Activated CD8-positive, alpha-beta memory T cell treated with anti-CD3 and anti-CD28 coated beads, Interleukin-2, amount 50 U/mL, for 1 hour (primary cell): ENCODE data around the gene TGFB2.
"Not testable (repeated sequence)": the region's sequence is repeated elsewhere in the genome, so short reads cannot be mapped to it uniquely, and the experiment has no call there.

Source experiments
- DNase-seq: peaks from one replicate; pipeline ENCODE4 v3.0.0-alpha.2; 2020; ENCODE audit errors: extremely low read depth

TGFB2 gene

DNA sequence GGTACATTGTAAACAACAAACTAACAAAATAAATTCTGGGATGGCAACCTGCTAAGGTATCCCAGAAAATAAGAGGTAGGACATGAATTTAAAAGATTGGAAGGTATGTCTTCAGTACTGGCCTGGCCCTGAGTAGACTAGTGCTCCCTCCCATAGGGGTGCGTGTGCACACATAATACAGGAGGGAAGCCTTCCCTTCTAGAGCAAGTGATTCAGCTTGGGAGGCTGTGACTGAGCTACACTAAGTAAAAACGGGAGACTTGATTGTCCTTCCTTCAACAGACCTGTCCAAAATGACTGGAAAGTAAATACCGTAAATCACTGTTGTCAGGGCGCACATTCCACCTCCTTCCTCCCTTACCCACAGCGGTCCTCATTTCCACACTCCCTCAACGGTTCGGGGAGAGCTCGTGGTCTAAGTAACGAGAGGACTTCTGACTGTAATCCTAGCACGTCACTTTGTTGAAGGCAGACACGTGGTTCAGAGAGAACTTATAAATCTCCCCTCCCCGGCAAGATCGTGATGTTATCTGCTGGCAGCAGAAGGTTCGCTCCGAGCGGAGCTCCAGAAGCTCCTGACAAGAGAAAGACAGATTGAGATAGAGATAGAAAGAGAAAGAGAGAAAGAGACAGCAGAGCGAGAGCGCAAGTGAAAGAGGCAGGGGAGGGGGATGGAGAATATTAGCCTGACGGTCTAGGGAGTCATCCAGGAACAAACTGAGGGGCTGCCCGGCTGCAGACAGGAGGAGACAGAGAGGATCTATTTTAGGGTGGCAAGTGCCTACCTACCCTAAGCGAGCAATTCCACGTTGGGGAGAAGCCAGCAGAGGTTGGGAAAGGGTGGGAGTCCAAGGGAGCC lies at the start of gene TGFB2:
Gene TGFB2 (plus strand): TSS at position 523 of the 859 bp plus-strand sequence. CDS start 1,366 bp downstream, outside the sequence.
- DNase-seq: no peak

DNA sequence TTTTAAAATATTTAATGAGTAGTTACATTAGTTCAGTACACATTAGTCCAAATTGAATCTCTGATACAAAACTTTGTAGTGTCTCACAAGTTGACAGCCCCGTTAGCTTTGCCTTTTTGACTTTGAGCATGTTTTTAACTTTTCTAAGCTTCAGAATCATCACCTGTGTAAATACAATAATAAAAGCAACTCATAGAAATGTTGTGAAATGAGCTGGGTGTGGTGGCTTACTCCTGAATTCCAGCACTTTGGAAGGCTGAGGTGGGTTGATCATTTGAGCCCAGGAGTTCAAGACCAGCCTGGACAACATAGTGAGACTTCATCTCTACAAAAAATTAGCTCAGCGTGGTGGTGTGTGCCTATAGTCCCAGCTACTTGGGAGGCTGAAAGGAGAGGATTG lies 49.0 kb upstream of the TGFB2 start:
- DNase-seq: no peak

DNA sequence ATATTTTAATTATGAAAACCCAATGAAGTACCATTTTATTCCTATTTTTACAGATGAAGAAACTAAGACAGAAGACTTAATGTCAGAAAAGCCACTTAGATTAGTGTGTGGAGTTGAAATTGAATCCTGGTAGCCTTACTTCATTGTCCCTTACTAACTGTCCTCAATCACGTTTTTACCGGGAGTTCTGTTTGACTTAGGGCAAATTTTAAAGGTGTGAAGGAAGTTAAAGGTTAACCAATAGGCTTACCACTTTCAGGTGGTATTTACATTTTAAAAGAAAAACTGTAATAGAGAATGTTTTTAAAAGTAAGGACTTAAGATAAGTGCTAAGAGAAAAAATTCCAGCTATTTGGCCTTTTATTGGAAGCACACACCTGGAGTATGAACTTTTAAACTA lies 47.7 kb upstream of the TGFB2 start:
- DNase-seq: no peak

DNA sequence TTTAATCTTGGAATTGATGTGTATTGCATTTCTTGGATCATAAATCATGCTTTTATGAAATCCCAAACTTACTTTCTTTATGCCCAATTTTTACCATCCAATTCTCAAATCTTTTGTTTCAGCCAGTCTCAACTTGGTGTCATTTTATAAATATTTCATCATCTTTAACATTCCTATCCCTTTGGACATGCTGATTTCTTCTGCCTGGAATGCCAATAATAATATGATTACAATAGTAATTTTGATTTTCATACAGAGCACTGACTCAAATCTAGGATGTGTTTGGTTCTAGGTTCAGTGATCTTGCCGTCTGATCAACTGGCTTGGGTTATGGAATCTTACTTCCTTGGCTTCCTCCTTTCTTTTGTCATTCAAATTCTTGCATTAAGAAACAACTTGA lies 47.3 kb upstream of the TGFB2 start:
- no peak for DNase-seq

DNA sequence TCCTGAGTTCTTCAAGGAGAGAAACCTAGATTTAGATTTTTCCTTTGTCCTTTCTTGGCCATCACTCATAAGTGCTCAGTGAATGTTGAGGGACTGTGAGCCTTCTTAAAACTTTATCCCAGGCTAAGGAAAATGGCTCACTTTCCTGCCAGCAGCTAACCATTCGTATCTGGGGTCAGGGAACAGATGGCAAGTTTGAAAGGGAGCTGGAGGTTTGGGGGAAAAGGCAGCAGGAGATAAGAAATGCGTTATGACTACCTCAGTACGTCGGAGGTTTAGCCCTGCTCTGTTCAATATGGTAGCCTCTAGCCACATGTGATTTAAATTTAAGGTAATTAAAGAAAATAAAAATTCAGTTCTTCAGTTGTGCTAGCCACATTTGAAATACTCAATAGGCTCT lies 46.7 kb upstream of the TGFB2 start:
- no peak for DNase-seq

DNA sequence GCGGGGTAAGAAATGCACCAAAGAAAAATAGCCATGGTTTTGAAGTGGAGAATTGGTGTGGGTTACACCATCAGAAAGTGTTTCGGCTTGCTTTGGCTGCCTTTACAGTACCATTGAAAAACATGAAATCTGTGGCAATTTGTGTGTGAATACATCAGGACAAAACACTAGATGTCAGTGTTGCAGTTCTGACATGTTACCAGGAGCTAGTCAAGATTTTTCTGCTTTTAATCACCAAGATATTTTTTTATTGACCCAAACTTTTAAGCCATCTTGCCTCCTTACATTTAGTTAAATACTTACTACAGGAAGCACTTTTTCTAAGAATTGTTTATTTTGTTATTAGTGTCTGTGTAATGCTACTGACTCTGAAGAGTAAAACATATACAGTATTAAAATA lies 45.7 kb upstream of the TGFB2 start:
- DNase-seq: no peak

DNA sequence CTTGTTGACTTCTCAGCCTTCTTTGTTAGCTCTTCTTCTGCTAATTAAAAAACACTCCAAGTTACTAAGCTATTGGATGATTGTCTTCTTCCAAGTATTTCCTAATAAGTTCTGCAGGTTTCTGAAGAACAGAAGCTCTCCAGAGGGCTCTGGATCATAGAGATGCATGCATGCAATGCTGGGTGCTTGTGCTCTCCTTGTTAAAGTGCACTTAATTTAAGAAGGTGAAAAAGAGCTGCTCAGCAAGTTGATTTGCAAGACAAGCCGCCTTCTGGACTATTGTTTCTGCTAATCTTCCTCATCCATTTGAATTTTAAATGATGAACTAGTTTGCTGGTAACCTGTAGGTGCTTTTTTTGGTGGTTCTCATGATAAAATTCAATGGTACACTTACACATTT lies 43.9 kb upstream of the TGFB2 start:
- DNase-seq: no peak

DNA sequence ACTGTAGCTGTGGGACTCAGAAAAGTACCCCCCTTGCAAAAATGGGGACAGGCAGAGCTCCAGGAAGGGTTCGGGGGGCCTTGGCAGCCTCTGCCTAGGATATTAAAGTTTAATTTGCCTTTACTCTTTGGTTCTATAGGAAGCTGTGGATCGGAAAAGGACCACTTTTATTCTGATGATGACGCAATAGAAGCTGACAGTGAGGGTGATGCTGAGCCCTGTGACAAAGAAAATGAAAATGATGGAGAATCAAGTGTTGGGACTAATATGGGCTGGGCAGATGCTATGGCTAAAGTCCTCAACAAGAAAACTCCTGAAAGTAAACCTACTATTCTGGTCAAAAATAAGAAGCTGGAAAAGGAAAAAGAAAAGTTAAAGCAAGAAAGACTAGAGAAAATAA lies 43.0 kb upstream of the TGFB2 start:
- no peak for DNase-seq

DNA sequence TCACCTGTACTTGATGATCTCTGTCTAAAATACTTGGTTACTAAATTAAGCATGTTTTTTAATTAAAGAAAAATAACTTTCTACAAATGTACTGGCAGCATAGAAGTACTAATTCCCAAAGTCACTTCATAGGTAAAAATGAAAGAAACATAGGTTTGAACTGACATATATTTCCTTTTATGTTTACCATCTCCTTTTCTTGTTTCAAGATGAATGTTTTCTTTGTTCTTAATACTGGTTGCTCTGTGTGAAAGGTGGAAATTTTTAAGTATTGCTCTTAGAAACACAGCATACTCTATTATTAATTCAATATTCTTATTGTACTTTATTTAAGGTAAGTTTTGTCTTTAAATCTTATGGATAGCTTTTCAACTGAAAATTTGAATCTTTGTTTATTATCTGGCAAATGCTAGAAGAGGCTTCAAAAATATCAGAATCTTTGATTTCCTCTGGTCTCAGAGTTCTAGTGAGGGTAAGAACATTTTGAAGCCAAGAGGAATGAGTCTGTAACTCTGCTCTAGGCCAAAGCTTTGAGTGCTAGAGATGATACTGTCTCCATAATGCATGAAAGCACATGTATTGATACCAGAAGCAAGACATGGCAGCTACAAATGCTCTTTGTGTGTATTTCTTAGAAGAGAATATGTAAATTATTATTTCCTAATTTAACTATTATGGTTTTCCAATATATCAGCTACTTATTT lies 41.8 kb upstream of the TGFB2 start:
- DNase-seq: no peak

DNA sequence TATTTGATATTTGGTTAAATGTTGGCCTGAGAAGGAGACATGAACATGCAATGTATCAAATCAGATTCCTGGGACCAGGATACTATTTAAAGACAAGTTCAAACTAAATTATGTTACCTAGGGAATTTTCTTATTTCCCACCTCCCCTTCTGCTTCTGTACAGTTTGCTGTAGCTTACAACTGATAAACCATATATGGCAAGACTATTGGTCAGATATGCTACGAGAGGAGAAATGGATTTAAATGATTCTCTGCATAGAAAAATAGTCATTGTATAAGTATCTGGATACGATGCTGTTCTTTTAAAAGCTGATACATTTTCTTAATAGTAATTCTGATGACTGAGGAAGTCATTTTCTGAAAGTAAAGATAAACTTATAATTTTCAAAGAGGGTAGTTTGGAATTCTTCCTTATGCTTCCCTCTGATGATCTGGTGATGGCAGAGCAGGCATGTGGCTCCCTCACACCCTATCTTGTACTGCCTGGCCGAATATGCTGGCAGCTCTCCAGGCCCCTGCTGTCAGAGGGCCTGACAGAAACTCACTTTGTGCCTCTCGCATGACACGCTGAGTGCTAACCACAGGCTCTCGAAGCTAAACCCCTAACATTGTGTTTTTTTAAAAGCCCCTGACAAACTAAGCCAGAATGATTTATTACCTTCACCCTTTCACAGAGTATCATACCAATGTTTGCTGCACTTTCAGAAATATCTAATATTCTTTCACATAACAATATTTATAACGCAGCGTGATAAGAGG lies 40.7 kb upstream of the TGFB2 start:
- DNase-seq: no peak

DNA sequence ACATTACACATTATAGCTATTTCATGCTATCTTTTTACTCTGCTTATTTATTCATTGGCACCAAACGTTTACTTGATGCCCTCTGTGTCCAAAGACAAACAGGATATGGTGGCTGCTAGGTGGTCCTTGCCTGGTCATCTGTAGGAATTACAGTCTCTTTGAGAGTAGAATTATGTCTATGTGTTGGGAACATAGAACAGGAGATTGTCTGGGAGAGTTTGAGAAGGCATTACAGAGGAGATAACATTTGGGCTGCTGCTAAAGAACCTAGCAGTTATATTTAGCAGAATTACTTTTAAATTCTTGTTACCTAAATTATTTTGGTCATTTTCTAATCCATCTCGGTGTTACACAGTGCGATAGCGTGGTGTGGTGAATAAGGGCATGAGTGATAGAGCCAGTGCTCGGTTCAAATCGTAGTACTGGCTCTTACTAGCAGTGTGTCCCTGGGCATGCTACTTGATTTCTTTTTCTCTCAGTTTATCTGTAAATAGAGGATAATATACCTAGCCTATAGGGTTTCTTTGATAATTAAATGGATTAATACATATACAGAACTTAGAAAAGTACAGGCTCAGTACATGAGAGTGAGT lies 39.6 kb upstream of the TGFB2 start:
- DNase-seq: no peak

DNA sequence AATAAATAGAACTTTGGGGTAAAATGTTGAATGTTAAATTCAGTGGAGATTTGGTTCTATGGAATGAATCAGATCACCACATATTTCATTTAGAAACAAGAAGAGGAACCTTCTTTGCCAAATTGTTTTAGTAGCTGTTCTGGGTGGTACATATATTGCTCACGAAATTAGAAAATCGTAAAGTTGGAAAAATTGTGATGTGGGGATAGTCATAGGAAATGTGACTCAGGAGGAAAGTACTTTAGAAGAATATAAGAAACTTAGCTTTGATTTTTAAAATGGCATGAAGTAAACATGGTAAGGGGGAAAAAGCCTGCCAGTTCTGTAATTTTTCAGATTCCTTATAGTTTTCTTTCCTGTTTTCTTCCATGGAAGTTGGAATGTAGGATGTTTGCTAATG lies 32.6 kb upstream of the TGFB2 start:
- DNase-seq: no peak

DNA sequence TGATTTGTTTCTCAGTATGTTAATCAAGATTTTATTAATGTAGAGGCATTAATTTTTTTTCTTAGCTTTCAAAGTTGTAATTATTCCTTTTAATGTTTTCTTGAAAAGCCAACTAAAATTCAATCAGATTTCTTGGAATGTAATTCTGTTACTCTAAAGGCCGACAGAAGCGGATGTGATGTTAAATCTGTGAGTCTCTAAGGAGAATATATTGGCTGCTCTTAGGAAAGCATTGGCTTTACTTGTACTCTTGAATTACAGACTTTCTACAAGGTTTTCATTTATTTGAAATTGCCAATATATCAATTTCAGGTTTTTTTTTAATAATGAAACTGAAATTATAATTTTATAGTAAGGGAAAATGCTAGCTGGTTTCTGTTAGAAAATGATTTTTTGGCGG lies 30.8 kb upstream of the TGFB2 start:
- DNase-seq: no peak

DNA sequence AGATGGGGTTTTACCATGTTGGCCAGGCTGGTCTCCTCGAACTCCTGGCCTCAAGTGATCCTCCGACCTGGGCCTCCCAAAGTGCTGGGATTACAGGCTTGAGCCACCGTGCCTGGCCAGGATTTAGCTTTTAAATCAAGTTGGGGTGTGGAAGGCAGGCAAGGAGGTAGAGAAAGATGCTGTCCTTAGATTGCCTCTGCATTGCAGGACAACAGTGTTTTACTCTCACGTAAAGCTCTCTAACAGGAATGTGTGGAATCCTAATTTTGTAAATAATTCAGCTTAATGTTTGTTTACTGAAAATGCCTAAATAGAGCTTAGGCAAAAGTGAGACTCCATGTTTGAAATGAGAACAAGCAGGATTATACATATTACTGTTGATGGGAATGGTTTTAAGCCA lies 29.5 kb upstream of the TGFB2 start:
- DNase-seq: no peak

DNA sequence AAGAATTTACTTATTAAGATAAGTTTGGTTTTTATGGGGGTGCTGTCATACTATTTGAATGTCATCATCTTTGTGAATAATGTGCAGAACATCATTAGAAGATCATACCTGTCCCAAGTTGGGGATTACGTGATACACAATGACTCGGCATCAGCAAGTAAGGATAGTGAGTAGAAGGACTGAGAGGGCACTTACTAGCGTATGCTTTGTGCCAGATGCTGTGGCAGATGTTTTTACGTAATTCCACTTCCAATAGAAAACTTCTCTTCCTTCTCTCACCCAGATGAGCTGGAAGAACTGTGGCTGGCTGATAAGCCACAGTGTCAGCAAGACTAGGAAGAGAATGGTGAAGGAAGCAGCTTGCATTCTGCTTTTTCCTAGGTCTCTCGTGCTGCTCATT lies 28.1 kb upstream of the TGFB2 start:
- DNase-seq: no peak

DNA sequence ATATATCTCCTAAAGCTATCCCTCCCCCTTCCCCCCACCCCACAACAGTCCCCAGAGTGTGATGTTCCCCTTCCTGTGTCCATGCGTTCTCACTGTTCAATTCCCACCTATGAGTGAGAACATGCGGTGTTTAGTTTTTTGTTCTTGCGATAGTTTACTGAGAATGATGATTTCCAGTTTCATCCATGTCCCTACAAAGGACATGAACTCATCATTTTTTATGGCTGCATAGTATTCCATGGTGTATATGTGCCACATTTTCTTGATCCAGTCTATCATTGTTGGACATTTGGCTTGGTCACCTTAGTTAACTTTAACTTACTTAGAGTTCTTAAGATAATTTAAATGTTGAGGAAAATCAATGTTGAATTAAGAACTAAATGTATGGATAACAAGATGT lies 25.0 kb upstream of the TGFB2 start:
- DNase-seq: not testable (repeated sequence)

DNA sequence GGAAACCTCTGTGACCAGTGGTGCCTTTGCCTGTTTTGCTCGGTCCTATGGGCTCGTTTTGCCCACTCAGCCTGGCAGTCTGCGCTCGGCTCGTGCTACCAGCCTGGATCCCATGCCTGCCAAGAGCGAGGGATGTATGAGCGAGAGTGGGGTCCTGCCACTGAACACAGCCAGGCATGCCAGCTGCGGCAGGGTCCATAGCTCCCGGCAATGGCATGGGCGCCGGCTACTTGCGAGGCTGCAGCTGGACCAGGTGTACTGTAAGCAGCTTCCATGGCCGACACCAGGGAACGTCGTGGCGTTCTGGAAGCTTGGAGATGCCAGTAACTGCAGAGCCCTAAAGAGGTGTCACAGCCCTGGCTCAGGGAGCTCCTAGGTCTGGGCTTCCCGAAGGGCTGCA lies 22.4 kb upstream of the TGFB2 start:
- DNase-seq: no peak

DNA sequence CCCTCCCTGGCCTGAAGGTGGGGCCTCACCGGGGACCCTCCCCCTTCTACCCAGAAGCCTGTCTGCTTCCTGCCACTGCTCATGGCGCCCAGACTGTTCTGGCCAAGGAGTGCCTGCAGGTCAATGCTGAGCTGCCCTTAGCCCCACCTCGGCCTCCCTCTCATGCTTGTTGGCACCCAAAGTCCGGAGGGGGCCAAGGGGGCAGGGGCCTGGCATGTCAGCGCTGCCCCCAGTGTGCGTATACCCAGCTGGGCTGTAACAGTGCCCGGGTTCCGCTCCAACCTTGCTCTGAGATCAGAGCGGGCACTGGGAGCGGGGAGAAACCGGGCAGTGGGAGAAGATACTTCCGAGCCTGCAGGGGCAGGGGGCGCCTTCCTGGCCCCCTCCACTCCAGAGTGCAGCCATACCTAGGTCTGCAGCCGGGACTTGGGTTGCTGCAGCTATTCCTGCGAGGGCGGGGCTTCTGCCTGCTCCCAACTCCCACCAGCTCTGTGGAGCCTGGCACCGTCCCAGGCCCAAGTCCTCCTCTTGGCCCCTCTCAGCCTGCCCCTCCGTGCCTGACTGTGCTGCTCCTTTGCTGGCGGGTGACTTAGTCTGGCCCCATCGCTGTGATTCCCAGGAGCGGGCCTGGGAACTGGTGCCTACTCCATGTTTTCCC lies 21.4 kb upstream of the TGFB2 start:
- no peak for DNase-seq

DNA sequence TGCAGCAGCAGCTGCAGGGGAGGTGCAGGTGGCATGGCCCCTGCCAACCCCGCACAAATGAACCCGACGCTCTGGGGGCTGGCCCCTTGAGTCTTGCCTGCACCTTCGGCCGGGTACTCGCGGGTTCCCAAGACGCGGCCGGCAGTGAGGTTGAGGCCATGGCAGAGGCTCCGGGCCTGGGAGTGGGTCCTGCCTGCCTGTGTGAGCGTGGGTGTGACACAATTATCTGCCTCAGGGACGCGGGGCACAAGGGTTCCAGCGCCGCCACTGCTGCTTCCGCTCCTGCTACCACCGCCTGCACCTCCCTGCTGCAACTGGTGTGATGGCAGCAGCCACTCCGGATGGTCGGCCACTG lies 20.9 kb upstream of the TGFB2 start:
- DNase-seq: no peak

DNA sequence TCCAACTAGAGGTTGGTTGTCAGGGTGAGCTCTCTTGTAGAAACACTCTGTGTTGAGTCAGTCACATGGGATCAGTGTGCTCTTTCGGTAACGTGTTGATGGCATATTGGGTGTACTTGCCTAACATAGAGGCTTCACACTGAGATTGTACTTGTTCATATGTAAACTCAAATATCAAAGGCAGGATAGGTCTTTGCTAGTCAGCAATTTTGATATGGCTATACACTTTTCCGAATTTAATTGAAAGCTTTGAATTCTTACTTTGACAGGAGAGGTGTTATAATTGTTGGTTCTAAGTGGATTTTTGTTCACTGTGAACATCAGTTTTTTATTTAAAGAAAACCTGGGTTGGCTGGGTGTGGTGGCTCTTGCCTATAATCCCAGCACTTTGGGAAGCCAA lies 16.4 kb upstream of the TGFB2 start:
- DNase-seq: no peak

DNA sequence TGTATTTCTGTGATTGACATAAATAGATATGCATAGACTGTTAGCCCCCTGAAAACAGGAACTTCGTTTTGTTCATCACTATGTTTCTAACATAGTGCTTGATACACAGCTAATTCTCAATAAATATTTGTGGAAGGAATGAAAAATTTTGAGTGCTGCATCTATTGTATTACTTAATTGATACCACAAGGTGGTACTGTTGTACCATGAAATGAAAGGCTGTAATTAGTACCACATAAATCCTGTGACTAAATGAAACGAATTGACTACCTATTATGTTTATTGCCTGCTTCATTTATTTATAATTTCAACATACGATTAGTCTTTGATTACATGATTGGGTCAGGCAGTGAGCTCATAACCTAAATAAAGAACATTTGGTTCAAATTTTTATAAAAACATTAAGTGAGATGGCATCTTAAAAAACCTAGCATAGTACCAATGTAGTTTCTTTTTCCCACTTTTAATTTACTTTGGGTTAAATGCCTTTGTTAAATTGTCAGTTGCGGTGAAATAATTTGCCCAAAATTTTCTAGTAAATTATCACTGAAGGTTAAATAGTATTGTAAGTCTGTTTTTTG lies 15.0 kb upstream of the TGFB2 start:
- DNase-seq: no peak
